ENCODE results near the gene AGT.

GRCh38 chr1:230702934-230703678 is 10.8 kb downstream of the AGT start:
- TF ChIP-seq CTCF (conservative IDR thresholded peaks at IDR 0.05; ENCODE audit: low read depth, low read length) (no peak), EZH2 (IDR thresholded peaks at IDR 0.05; ENCODE audit: low read length, unreplicated experiment) (no peak)

Measured in PC-3 (cell line).